RWPE2 (cell line): ENCODE measurements around the gene C2orf80.

Source experiments
- ATAC-seq: fragments of 200-7000 bp; cut with Tn5 transposase; 3 replicates; pipeline ENCODE4 v1.9.1; 2021; ENCODE audit warnings: low read depth
- DNase-seq: peaks from one replicate; pipeline ENCODE4 v3.0.0-alpha.2; 2020; ENCODE audit warnings: low spot score
- H3K27ac ChIP-seq: fragments of 450-650 bp; 2 replicates; pipeline ENCODE4 v1.5.1; 2017; ENCODE audit warnings: mild to moderate bottlenecking; ENCODE audit not compliant: poor library complexity, severe bottlenecking
- H3K27me3 ChIP-seq: fragments of 250-450 bp; sonication (Bioruptor Pico); 2 replicates; pipeline ENCODE4 v1.5.1; 2021; ENCODE audit warnings: mild to moderate bottlenecking, moderate library complexity; ENCODE audit not compliant: insufficient read depth, poor library complexity, severe bottlenecking
- H3K36me3 ChIP-seq: fragments of 250-450 bp; sonication (Bioruptor Pico); 2 replicates; pipeline ENCODE4 v1.5.1; 2020; ENCODE audit warnings: low read depth, mild to moderate bottlenecking, moderate library complexity
- H3K4me1 ChIP-seq: fragments of 250-450 bp; sonication (Bioruptor Pico); 2 replicates; pipeline ENCODE4 v1.5.1; 2021; ENCODE audit warnings: mild to moderate bottlenecking, moderate library complexity; ENCODE audit not compliant: insufficient read depth, poor library complexity, severe bottlenecking
- H3K4me3 ChIP-seq: fragments of 250-450 bp; sonication (Bioruptor Pico); 2 replicates; pipeline ENCODE4 v1.5.1; 2021; ENCODE audit warnings: mild to moderate bottlenecking, moderate library complexity; ENCODE audit not compliant: severe bottlenecking
- H3K9me3 ChIP-seq: fragments of 250-450 bp; sonication (Bioruptor Pico); 2 replicates; pipeline ENCODE4 v1.5.1; 2021; ENCODE audit warnings: mild to moderate bottlenecking, moderate library complexity; ENCODE audit not compliant: severe bottlenecking
- TF ChIP-seq, protein P1 (sequence below): fragments of 450-650 bp; IDR thresholded peaks from one replicate; pipeline ENCODE4 v1.5.1; 2017; ENCODE audit warnings: mild to moderate bottlenecking, moderate library complexity; ENCODE audit not compliant: poor library complexity, severe bottlenecking

Gene C2orf80

GRCh38 chr2:208164951-208165755 lies 24.7 kb downstream of the C2orf80 start:
- ATAC-seq: no peak
- TF ChIP-seq, protein P1, sequence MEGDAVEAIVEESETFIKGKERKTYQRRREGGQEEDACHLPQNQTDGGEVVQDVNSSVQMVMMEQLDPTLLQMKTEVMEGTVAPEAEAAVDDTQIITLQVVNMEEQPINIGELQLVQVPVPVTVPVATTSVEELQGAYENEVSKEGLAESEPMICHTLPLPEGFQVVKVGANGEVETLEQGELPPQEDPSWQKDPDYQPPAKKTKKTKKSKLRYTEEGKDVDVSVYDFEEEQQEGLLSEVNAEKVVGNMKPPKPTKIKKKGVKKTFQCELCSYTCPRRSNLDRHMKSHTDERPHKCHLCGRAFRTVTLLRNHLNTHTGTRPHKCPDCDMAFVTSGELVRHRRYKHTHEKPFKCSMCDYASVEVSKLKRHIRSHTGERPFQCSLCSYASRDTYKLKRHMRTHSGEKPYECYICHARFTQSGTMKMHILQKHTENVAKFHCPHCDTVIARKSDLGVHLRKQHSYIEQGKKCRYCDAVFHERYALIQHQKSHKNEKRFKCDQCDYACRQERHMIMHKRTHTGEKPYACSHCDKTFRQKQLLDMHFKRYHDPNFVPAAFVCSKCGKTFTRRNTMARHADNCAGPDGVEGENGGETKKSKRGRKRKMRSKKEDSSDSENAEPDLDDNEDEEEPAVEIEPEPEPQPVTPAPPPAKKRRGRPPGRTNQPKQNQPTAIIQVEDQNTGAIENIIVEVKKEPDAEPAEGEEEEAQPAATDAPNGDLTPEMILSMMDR: no peak
- no peak for DNase-seq
- H3K27ac ChIP-seq: no peak overlapping the region
- no peaks in the 10 kb centered on the region for H3K9me3 ChIP-seq
- H3K4me3 ChIP-seq: no peak overlapping the region
- no peaks in the 10 kb centered on the region for H3K36me3 ChIP-seq
- H3K27me3 ChIP-seq: no peaks in the 10 kb centered on the region
- H3K4me1 ChIP-seq: no peaks in the 10 kb centered on the region

GRCh38 chr2:208163489-208163888 lies 26.3 kb downstream of the C2orf80 start, which contains the start of gene CRYGA:
Gene CRYGA, minus strand, starts transcription at chr2:208163589. Its CDS starts 33 bp downstream, at chr2:208163556.
- Histone ChIP-seq H3K9me3 (no peaks in the 10 kb centered on the region), H3K27me3 (no peaks in the 10 kb centered on the region), H3K36me3 (no peaks in the 10 kb centered on the region), H3K4me3 (no peak within 1 kb of the TSS), H3K27ac (no peak within 1 kb of the TSS), H3K4me1 (no peaks in the 10 kb centered on the region)
- DNase-seq (no peak), ATAC-seq (no peak)
- TF ChIP-seq, protein P1: no peak

- no peaks in the 10 kb centered on the region for H3K36me3 ChIP-seq
- H3K4me3 ChIP-seq: no peak overlapping the region
- H3K4me1 ChIP-seq: no peaks in the 10 kb centered on the region
- ATAC-seq (no peak), DNase-seq (no peak)
- no peaks in the 10 kb centered on the region for H3K9me3 ChIP-seq
- H3K27me3 ChIP-seq: no peaks in the 10 kb centered on the region
- no peak overlapping the region for H3K27ac ChIP-seq
- TF ChIP-seq, protein P1: no peak
Observed at GRCh38 chr2:208156439-208156838, 33.4 kb downstream of the C2orf80 start.

- Histone ChIP-seq H3K9me3 (no peaks in the 10 kb centered on the region), H3K36me3 (no peaks in the 10 kb centered on the region), H3K27me3 (no peaks in the 10 kb centered on the region), H3K27ac (no peak overlapping the region), H3K4me3 (no peak overlapping the region), H3K4me1 (no peaks in the 10 kb centered on the region)
- DNase-seq: no peak
- TF ChIP-seq, protein P1: no peak
- no peak for ATAC-seq
Observed at GRCh38 chr2:208153156-208153555, 36.7 kb downstream of the C2orf80 start.

GRCh38 chr2:208150956-208151355 lies 38.9 kb downstream of the C2orf80 start:
- H3K9me3 ChIP-seq: no peaks in the 10 kb centered on the region
- no peaks in the 10 kb centered on the region for H3K36me3 ChIP-seq
- H3K27ac ChIP-seq: no peak overlapping the region
- no peaks in the 10 kb centered on the region for H3K4me1 ChIP-seq
- DNase-seq: no peak
- no peak overlapping the region for H3K4me3 ChIP-seq
- H3K27me3 ChIP-seq: no peaks in the 10 kb centered on the region
- ATAC-seq: no peak
- TF ChIP-seq, protein P1: no peak
